Colon (tissue), 2 donors: Measurements from ENCODE around the gene ABCC8.

ENCODE experiments used
- FAIRE-seq: peaks from 2 replicates; lab custom pipeline; 2012; peaks lifted over from hg19 to GRCh38; lab: Jason Lieb, UNC
- donor health status: control.
- donor health status: control.

ABCC8 gene

DNA sequence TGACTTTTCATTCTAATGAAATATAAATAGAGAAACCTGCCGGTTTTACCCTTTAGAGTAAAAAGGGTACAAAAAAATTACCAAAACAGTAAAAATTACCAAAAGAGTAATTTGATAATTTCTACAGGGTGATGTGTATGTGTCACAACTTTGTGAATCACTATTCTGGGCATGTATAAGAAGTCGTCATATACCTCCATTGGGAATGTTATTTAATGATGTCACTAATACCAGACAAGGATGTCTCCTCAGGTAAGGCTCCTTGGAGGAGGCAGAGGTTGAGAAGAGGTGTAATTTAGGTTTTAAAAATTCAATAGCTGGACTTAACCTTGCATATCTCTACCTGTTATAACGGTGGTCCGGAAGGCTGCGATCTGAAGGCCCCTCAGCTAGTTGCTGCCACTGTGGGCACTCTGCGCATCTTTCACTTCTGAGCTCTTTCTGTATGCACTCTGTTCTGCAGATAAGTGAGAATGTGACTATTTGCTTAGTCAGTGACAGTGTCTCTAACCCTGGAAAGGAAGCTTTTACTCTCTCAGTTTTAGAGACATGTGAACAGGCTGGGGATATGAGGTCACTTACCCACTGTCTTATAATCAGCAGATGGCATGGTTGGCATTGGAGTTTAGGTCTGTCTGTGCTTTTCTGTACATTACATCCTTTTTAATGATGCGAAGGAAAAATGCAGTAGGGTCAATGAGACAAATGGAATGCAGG is 126.0 kb downstream of the ABCC8 start:
- no peak for FAIRE-seq

DNA sequence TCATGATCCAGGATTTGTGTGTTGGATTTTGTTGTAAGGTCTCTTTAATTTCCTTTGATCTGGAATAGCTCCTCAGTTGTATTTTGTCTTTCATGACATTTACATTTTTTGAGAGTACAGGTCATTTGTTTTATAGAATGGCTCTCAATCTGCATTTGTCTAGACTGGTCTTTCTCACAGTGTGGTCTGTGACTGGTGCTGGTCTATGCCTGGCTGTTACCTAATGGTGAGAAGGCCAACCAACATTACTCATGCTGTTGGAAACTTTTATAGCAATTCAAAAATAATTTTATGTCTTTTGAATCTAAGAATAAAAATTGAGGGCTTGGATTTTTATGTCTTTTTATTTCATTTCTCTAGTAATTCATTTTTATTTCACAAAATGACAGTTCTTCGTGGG is 129.0 kb downstream of the ABCC8 start:
- FAIRE-seq: no peak

DNA sequence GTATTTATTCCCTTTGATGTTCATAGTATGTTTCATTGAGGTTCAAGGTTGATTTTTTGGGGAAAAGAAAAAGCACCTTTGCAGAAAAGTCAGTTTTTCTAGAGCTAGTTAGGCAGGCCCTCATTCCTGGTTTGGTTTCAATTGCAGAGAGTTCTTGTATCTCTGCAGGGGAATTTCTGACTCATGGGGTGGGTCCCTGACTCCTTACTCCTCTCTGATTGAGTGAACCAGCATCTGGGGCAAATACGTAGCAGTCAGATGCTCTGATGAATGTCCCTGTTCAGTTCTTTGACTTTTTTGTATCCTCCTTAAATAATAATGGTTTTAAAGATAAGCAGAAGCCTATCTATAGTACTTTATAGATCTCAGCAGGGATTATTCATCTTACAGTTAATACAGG is 132.7 kb downstream of the ABCC8 start:
- FAIRE-seq: no peak

DNA sequence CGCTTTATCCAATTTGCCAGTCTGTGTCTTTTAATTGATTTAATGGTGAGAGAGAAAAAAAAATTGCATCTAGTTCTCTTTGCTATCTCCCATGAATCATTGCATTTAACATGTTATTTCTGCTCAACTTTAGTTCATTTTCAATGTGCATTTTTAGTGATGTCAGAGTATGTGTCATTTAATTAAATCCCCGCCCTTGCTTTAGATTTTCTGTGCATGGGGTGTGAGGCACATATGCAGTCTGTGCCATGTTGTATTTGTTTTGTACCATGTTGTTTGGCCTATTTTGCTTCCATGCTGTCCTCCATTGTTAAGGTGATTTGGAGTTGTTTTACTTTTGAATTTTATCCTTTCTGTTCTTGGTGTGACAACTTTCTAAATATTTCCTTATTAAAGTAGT is 133.4 kb downstream of the ABCC8 start:
- no peak for FAIRE-seq
